Measurements from ENCODE around the gene NPL.

The NPL gene

DNA sequence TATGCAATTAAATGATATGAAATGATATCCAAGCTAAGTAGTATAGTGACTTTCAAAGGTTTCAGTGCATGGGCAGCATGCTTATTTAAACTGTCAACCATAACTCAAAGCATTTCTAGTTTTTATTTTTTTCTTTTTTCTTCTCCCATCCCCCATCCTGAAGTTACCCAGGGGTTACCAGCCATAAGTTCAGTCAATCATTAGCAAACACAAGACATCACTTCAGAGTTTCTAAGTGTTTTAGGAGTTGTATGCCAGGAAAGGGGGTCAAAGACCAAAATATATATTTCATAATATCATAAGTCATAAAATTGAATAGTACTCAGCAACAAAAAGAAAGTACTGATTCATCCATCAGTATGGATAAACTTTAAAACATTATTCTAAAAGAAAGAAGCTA lies 78.3 kb downstream of the NPL start:
- no peak for DNase-seq (ENCODE audit: low spot score)

DNA sequence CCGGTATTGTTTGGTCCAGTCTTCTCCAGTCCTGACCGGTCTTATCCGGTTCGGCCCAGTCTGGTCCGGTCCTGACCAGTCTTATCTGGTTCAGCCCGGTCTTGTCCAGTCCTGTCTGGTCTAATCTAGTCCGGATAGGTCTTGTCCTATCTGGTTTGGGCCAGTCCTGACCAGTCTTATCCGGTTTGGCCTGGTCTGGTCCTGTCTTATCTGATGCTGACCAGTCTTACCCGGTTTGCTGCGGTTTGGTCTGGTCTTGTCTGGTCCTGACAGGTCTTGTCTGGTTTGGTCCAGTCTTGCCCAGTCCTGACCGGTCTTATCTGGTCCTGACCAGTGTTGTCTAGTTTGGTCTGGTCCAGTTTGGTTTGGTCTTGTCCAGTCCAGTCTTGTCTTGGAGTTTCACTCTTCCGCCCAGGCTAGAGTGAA lies 79.7 kb downstream of the NPL start:
- DNase-seq (ENCODE audit: low spot score) = no peak

DNA sequence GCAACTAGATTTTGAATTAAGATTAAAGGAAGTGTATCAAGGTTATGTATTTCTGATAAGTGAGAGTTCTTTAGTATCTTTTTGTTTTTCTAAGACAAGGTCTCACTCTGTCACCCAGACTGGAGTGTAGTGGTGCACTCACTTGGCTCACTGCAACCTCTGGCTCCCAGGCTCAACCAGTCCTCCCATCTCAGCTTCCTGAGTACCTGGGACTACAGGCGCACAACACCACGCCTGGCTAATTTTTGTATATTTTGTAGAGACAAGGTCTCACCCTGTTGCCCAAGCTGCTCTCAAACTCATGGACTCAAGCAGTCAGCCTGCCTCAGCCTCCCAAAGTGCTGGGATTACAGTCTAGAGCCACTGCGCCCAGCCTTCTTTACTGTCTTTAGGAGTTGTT lies 83.3 kb downstream of the NPL start:
- no peak for DNase-seq (ENCODE audit: low spot score)

DNA sequence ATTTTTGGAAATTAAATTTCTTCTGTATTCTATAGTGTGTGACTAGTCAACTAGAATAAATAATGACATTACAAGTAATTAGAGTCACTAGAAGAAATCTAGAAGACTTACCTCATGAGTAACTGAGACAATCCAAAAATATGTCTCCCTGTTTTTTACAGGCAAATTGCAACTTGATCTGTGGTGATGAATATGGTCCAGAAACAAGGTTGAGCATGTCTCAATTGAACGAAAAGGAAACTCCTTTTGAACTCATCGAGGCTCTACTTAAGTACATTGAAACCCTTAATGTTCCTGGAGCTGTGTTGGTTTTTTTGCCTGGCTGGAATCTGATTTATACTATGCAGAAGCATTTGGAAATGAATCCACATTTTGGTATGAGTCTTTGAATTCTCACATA lies 86.3 kb downstream of the NPL start:
- no peak for DNase-seq (ENCODE audit: low spot score)

DNA sequence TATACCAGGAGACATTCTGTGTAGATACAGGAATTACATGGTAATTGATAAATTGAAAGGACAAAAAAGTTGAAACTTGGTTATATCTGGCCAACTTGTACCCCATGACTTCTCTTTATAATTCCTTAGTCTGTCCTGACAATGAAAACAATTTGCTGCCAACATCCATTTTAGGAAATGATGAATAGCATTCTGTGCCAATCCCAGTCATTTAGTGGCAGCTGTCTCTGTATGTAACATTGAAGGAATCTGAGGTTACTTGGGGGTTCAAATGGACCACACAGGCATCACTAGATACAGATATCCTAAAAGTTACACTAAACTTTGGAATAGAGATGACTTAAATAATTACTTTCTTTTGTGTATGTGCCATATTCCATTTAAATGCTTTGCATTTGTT lies 87.8 kb downstream of the NPL start:
- DNase-seq (ENCODE audit: low spot score) = no peak

DNA sequence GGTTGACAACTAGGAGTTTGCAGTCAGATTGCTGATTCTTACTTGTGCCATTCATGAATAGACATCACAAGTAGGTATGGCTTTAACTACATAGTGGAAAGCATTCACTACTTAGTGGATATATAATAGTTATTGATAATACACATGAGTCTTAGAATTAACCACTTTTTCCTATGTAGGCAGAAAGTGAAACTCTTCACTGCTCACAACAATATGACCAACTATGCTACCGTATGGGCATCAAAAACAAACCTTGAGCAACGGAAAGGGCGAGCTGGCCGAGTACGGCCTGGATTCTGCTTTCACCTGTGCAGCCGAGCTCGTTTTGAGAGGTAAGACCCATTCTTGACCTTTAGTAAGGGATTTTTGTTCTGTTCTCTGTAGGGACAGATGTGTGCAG lies 88.3 kb downstream of the NPL start:
- DNase-seq (ENCODE audit: low spot score) = no peak

Data from AG08395 (cell line).